ENCODE data around the gene CRYBG1.
"Not testable (repeated sequence)": the region's sequence is repeated elsewhere in the genome, so short reads cannot be mapped to it uniquely, and the experiment has no call there.

Gene CRYBG1

GRCh38 chr6:106530026-106530425 lies 169.5 kb downstream of the CRYBG1 start:
- DNase-seq = no peak

GRCh38 chr6:106530502-106530901 lies 170.0 kb downstream of the CRYBG1 start:
- DNase-seq = no peak

- DNase-seq = no peak
Measured at GRCh38 chr6:106533054-106533453, 172.5 kb downstream of the CRYBG1 start.

GRCh38 chr6:106534004-106534403 lies 173.5 kb downstream of the CRYBG1 start:
- no peak for DNase-seq

GRCh38 chr6:106534564-106534982 lies 174.1 kb downstream of the CRYBG1 start:
- DNase-seq = no peak

GRCh38 chr6:106535012-106535411 lies 174.5 kb downstream of the CRYBG1 start:
- DNase-seq = no peak

GRCh38 chr6:106536357-106536756 lies 175.8 kb downstream of the CRYBG1 start:
- no peak for DNase-seq

- no peak for DNase-seq
Measured at GRCh38 chr6:106536851-106537250, 176.3 kb downstream of the CRYBG1 start.

GRCh38 chr6:106537662-106538061 lies 177.1 kb downstream of the CRYBG1 start:
- DNase-seq = no peak

- DNase-seq = no peak
Measured at GRCh38 chr6:106538145-106538544, 177.6 kb downstream of the CRYBG1 start.

GRCh38 chr6:106539936-106540335 lies 179.4 kb downstream of the CRYBG1 start:
- no peak for DNase-seq

GRCh38 chr6:106540432-106540831 lies 179.9 kb downstream of the CRYBG1 start:
- no peak for DNase-seq

- DNase-seq = no peak
Measured at GRCh38 chr6:106540907-106541306, 180.4 kb downstream of the CRYBG1 start.

- DNase-seq = no peak
Measured at GRCh38 chr6:106546261-106546690, 185.8 kb downstream of the CRYBG1 start.

- DNase-seq = no peak
Measured at GRCh38 chr6:106546691-106547414, 186.3 kb downstream of the CRYBG1 start.

GRCh38 chr6:106547601-106548453 lies 187.3 kb downstream of the CRYBG1 start:
- DNase-seq = no peak

- not testable (repeated sequence) for DNase-seq
Measured at GRCh38 chr6:106548926-106549455, 188.5 kb downstream of the CRYBG1 start.

GRCh38 chr6:106549521-106549920 lies 189.0 kb downstream of the CRYBG1 start:
- DNase-seq = no peak

- DNase-seq = no peak
Measured at GRCh38 chr6:106551155-106551554, 190.6 kb downstream of the CRYBG1 start.

- no peak for DNase-seq
Measured at GRCh38 chr6:106553440-106553839, 192.9 kb downstream of the CRYBG1 start.

GRCh38 chr6:106555767-106556166 lies 195.2 kb downstream of the CRYBG1 start:
- DNase-seq = no peak

- no peak for DNase-seq
Measured at GRCh38 chr6:106556368-106556960, 195.9 kb downstream of the CRYBG1 start.

GRCh38 chr6:106557837-106558236 lies 197.3 kb downstream of the CRYBG1 start:
- DNase-seq = no peak

Data from NCI-H2029 treated with DMSO at 0.1 percent for 48 hours (cell line).